WTC11 (cell line): ENCODE data around the gene PDCD10. TPM values are rescaled to one million over a fixed set of nuclear protein-coding genes. Genes with fewer than 3 reads are reported as not detected.

Source experiments
- ATAC-seq: fragments of 200-7000 bp; cut with Tn5 transposase; 2 replicates; pipeline ENCODE4 v1.10.0; 2021; ENCODE audit warnings: mild to moderate bottlenecking, moderate library complexity
- CTCF ChIA-PET: fragments of 300-600 bp; sonication (Branson Sonifier 250); formaldehyde crosslinking; loops from one replicate; lab custom pipeline; 2021; ENCODE audit warnings: antibody characterized with exemption; lab: Charles Lee
- POLR2A ChIA-PET: fragments of 350-600 bp; sonication (Branson Sonifier 250); formaldehyde crosslinking; loops from one replicate; lab custom pipeline; 2021; ENCODE audit warnings: antibody characterized with exemption; lab: Charles Lee
- DNase-seq: peaks from one replicate; pipeline ENCODE4 v3.0.0; 2021; ENCODE audit warnings: low spot score
- H3K27ac Mint-ChIP-seq: 2 replicates; pipeline ENCODE4 v1.8.0; 2021; ENCODE audit warnings: mixed read lengths
- H3K27me3 Mint-ChIP-seq: 2 replicates; pipeline ENCODE4 v1.8.0; 2021; ENCODE audit warnings: low read depth, mild to moderate bottlenecking, moderate library complexity, mixed read lengths
- H3K36me3 Mint-ChIP-seq: 2 replicates; pipeline ENCODE4 v1.8.0; 2021; ENCODE audit warnings: mixed read lengths
- H3K4me1 Mint-ChIP-seq: 2 replicates; pipeline ENCODE4 v1.8.0; 2022; ENCODE audit warnings: mixed read lengths
- H3K4me3 Mint-ChIP-seq: 2 replicates; pipeline ENCODE4 v1.8.0; 2021; ENCODE audit warnings: mild to moderate bottlenecking, moderate library complexity, mixed read lengths
- H3K9me3 Mint-ChIP-seq: 2 replicates; pipeline ENCODE4 v1.8.0; 2021; ENCODE audit warnings: mixed read lengths
- AFF4 ChIP-seq: sonication (generic); formaldehyde crosslinking; IDR thresholded peaks from 2 replicates; pipeline ENCODE4 v1.8.1; 2023; ENCODE audit warnings: mild to moderate bottlenecking, missing genetic modification reagents, borderline replicate concordance
- ATF1 ChIP-seq: sonication (generic); formaldehyde crosslinking; IDR thresholded peaks from 2 replicates; pipeline ENCODE4 v1.8.1; 2023; ENCODE audit warnings: mild to moderate bottlenecking, moderate library complexity, missing genetic modification reagents
- ATF6 ChIP-seq: sonication (generic); formaldehyde crosslinking; IDR thresholded peaks from 2 replicates; pipeline ENCODE4 v1.8.1; 2023; ENCODE audit warnings: mild to moderate bottlenecking, missing genetic modification reagents
- EMX1 ChIP-seq: fragments of 250-450 bp; sonication (Bioruptor Pico); IDR thresholded peaks from 2 replicates; pipeline ENCODE4 v1.8.0; 2021; ENCODE audit warnings: mild to moderate bottlenecking
- MAX ChIP-seq: sonication (generic); formaldehyde crosslinking; IDR thresholded peaks from 2 replicates; pipeline ENCODE4 v1.8.0; 2022; ENCODE audit warnings: mild to moderate bottlenecking, missing genetic modification reagents
- MLX ChIP-seq: sonication (generic); formaldehyde crosslinking; IDR thresholded peaks from 2 replicates; pipeline ENCODE4 v1.8.1; 2023; ENCODE audit warnings: mild to moderate bottlenecking, missing genetic modification reagents, moderate library complexity
- MYBL2 ChIP-seq: sonication (generic); formaldehyde crosslinking; IDR thresholded peaks from 2 replicates; pipeline ENCODE4 v1.8.1; 2023; ENCODE audit warnings: mild to moderate bottlenecking, moderate library complexity, missing genetic modification reagents
- NFATC4 ChIP-seq: fragments of 250-450 bp; sonication (Bioruptor Pico); IDR thresholded peaks from 2 replicates; pipeline ENCODE4 v1.9.0; 2021; ENCODE audit warnings: mild to moderate bottlenecking
- NR2C2 ChIP-seq: sonication (generic); formaldehyde crosslinking; IDR thresholded peaks from 2 replicates; pipeline ENCODE4 v1.8.0; 2022; ENCODE audit warnings: mild to moderate bottlenecking, missing genetic modification reagents
- NR3C1 ChIP-seq: sonication (generic); formaldehyde crosslinking; conservative IDR thresholded peaks from 2 replicates; pipeline ENCODE4 v1.8.1; 2023; ENCODE audit warnings: low read depth, mild to moderate bottlenecking, missing genetic modification reagents
- PREB ChIP-seq: sonication (generic); formaldehyde crosslinking; IDR thresholded peaks from 2 replicates; pipeline ENCODE4 v1.8.1; 2022; ENCODE audit warnings: mild to moderate bottlenecking, missing genetic modification reagents, moderate library complexity, borderline replicate concordance
- SMAD4 ChIP-seq: sonication (generic); formaldehyde crosslinking; IDR thresholded peaks from 2 replicates; pipeline ENCODE4 v1.8.0; 2022; ENCODE audit warnings: mild to moderate bottlenecking, missing genetic modification reagents
- SP1 ChIP-seq: sonication (generic); formaldehyde crosslinking; conservative IDR thresholded peaks from 2 replicates; pipeline ENCODE4 v1.8.1; 2022; ENCODE audit warnings: missing genetic modification reagents
- ZNF232 ChIP-seq: sonication (generic); formaldehyde crosslinking; IDR thresholded peaks from 2 replicates; pipeline ENCODE4 v1.8.0; 2022; ENCODE audit warnings: mild to moderate bottlenecking, missing genetic modification reagents
- ZNF425 ChIP-seq: fragments of 250-450 bp; sonication (Bioruptor Pico); conservative IDR thresholded peaks from 2 replicates; pipeline ENCODE4 v1.9.0; 2021; ENCODE audit warnings: mild to moderate bottlenecking
- ZNF671 ChIP-seq: fragments of 250-450 bp; sonication (Bioruptor Pico); IDR thresholded peaks from 2 replicates; pipeline ENCODE4 v1.8.0; 2021; ENCODE audit warnings: mild to moderate bottlenecking
- total RNA-seq: library from RNA; stranded (reverse); gene quantifications from 3 replicates; pipeline ENCODE4 v1.2.3, GENCODE V29; 2021

PDCD10 gene
- total RNA-seq, 1 experiment from 2014 or later, result 60.8 TPM

- TF ChIP-seq ATF6 (CRISPR knock-in tag), result no peak
- TF ChIP-seq ZNF232, result no peak
- TF ChIP-seq SMAD4 (CRISPR knock-in tag), result no peak
- TF ChIP-seq NFATC4, result no peak
- TF ChIP-seq NR3C1 (CRISPR knock-in tag), result no peak
- TF ChIP-seq NR2C2 (CRISPR knock-in tag), result no peak
Measured at GRCh38 chr3:167762296-167762695, 27.6 kb upstream of the PDCD10 start (continued).

- CTCF ChIA-PET, result no interaction called here
- Mint-ChIP-seq H3K4me1 (peaks cover under 1% of the 10 kb centered on the region; the same call in 1 of the 2 replicates), H3K27me3 (no peaks in the 10 kb centered on the region), H3K36me3 (peaks cover 27% of the 10 kb centered on the region), H3K4me3 (no peak overlapping the region), H3K9me3 (peaks cover 32% of the 10 kb centered on the region), H3K27ac (no peak overlapping the region)
- DNase-seq, result no peak
- TF ChIP-seq ZNF232 (no peak), MYBL2 (CRISPR knock-in tag) (no peak), SP1 (CRISPR knock-in tag) (no peak), MLX (CRISPR knock-in tag) (no peak), ATF1 (CRISPR knock-in tag) (no peak), PREB (no peak), ZNF671 (no peak), SMAD4 (CRISPR knock-in tag) (no peak), EMX1 (CRISPR knock-in tag) (no peak), NR2C2 (CRISPR knock-in tag) (no peak), AFF4 (no peak), ZNF425 (no peak), MAX (CRISPR knock-in tag) (no peak)
- POLR2A ChIA-PET, result no interaction called here
- ATAC-seq, result no peak
Measured at GRCh38 chr3:167761302-167761701, 26.6 kb upstream of the PDCD10 start.
